T-cell (primary cell): ENCODE measurements around the gene ATP5F1E. TPM values are rescaled to one million over a fixed set of nuclear protein-coding genes. Genes with fewer than 3 reads are reported as not detected.

ENCODE experiments used
- ATAC-seq, 4 experiments: fragments of 200-7000 bp in 3 of 4; fragments of 150-1000 bp in 1 of 4; cut with Tn5 transposase; replicated peaks in 1 of 4; 1 replicate in 3 of 4; 2 replicates in 1 of 4; pipeline ENCODE4 v1.10.0; 2021; ENCODE audit warnings: moderate library complexity in 3 of 4, mild to moderate bottlenecking in 2 of 4, moderate number of reproducible peaks in 1 of 4
- CTCF ChIA-PET, 2 donors: fragments of 300-600 bp; sonication (Branson Sonifier 250); formaldehyde crosslinking; loops; one replicate each; lab custom pipeline; 2022; ENCODE audit warnings: antibody characterized with exemption in 2 of 2; lab: Charles Lee
- POLR2A ChIA-PET, 2 donors: fragments of 300-600 bp; sonication (Branson Sonifier 250); formaldehyde crosslinking; loops; one replicate each; lab custom pipeline; 2022; ENCODE audit warnings: antibody characterized with exemption in 2 of 2; lab: Charles Lee
- DNase-seq, 35 experiments: peaks; one replicate each; pipeline versions ENCODE4 v3.0.0 to v3.0.0-alpha.2; 2013 to 2023
- H3K27ac ChIP-seq: one replicate; pipeline ENCODE4 v1.5.1; 2013; ENCODE audit warnings: low read length
- H3K27me3 ChIP-seq, 2 experiments: replicated peaks in 1 of 2; 1 replicate in 1 of 2; 2 replicates in 1 of 2; pipeline versions ENCODE4 v1.6.1 to v1.7.0; 2013; ENCODE audit warnings: low read length in 1 of 2, mixed read lengths in 1 of 2; ENCODE audit not compliant: control insufficient read depth in 2 of 2, insufficient read depth in 2 of 2; ENCODE audit errors: extremely low read depth in 1 of 2
- H3K36me3 ChIP-seq, 2 donors: 1 replicate in 1 of 2; 2 replicates in 1 of 2; pipeline versions ENCODE4 v1.6.1 to v1.7.0; 2013; ENCODE audit warnings: low read length in 1 of 2; ENCODE audit not compliant: control insufficient read depth in 2 of 2, insufficient read depth in 1 of 2; ENCODE audit errors: extremely low read depth in 1 of 2
- H3K4me1 ChIP-seq, 2 experiments: 1 replicate in 1 of 2; 2 replicates in 1 of 2; pipeline versions ENCODE4 v1.6.1 to v1.7.0; 2013; ENCODE audit warnings: low read length in 2 of 2, mixed read lengths in 1 of 2; ENCODE audit not compliant: insufficient read depth in 2 of 2, control insufficient read depth in 1 of 2; ENCODE audit errors: extremely low read depth in 1 of 2
- H3K4me3 ChIP-seq, 2 donors: 1 replicate in 1 of 2; 2 replicates in 1 of 2; pipeline versions ENCODE4 v1.5.1 to v1.7.0; 2013; ENCODE audit warnings: mild to moderate bottlenecking in 2 of 2, low read length in 1 of 2, moderate library complexity in 1 of 2; ENCODE audit not compliant: control insufficient read depth in 1 of 2; ENCODE audit errors: extremely low read depth in 1 of 2
- H3K9me3 ChIP-seq: 2 replicates; pipeline ENCODE4 v1.7.0; 2013
- H3K27ac Mint-ChIP-seq, 2 donors: one replicate each; pipeline ENCODE4 v1.8.0; 2020 to 2021; ENCODE audit warnings: mild to moderate bottlenecking in 2 of 2, mixed read lengths in 2 of 2
- H3K27me3 Mint-ChIP-seq, 2 donors: one replicate each; pipeline ENCODE4 v1.8.0; 2021 to 2022; ENCODE audit warnings: mixed read lengths in 2 of 2
- H3K36me3 Mint-ChIP-seq: one replicate; pipeline ENCODE4 v1.8.0; 2021; ENCODE audit warnings: mixed read lengths
- H3K4me1 Mint-ChIP-seq, 3 donors: one replicate each; pipeline ENCODE4 v1.8.0; 2020 to 2022; ENCODE audit warnings: mixed read lengths in 3 of 3, mild to moderate bottlenecking in 1 of 3
- H3K4me3 Mint-ChIP-seq, 3 donors: one replicate each; pipeline ENCODE4 v1.8.0; 2020 to 2022; ENCODE audit warnings: mild to moderate bottlenecking in 3 of 3, mixed read lengths in 3 of 3, moderate library complexity in 3 of 3
- H3K9me3 Mint-ChIP-seq, 3 donors: one replicate each; pipeline ENCODE4 v1.8.0; 2020 to 2022; ENCODE audit warnings: mixed read lengths in 3 of 3
- WGBS: methylation state at CpG from one replicate; pipeline ENCODE4 v1.1.5; 2013; ENCODE audit warnings: missing lambda C conversion rate; ENCODE audit not compliant: insufficient coverage; 5-methylcytosine and 5-hydroxymethylcytosine counted together
- total RNA-seq, 35 experiments: library from RNA in 6 of 35; stranded (reverse) in 6 of 35; fragments of 120-200 nt in 1 of 35; gene quantifications; one replicate each; pipeline versions ENCODE4 v1.2.1 to v1.2.4 and lab custom pipeline; 2013 to 2026

The ATP5F1E gene
- total RNA-seq (100 to 1,000 TPM in 1 of 5 donors, 10 to 100 TPM in 4; 50.6 to 105 (median 62.4) TPM), total RNA-seq (lab: John Stamatoyannopoulos, UW) (132 to 268 (median 174) reads per million in 29 experiments)
- total RNA-seq (2013) = 75.8 TPM

- peaks cover 27 to 37% of the 10 kb centered on the region in 2 experiments for H3K4me1 ChIP-seq
- POLR2A ChIA-PET = interaction anchor here (0.6 to 2.2 kb wide), 11 partner anchors 10 to 339 kb away, joined by 3 to 31 read pairs (median 3); partner anchors contain the start of genes NPEPL1 (in 1 of the 2), PRELID3B (in 1 of the 2) and ZNF831 (in 1 of the 2)
- DNase-seq = peak; percentile 91 to 98 (median 96)
- H3K27me3 ChIP-seq = no peaks in the 10 kb centered on the region
- Mint-ChIP-seq H3K27ac (peak within 1 kb of the TSS; percentile 94 to 96), H3K9me3 (no peaks in the 10 kb centered on the region), H3K27me3 (no peaks in the 10 kb centered on the region), H3K4me3 (peak within 1 kb of the TSS; percentile 91 to 95 (median 94)), H3K36me3 (peaks cover 58% of the 10 kb centered on the region), H3K4me1 (peaks cover 54 to 59% (median 56%) of the 10 kb centered on the region in 3 donors)
- CTCF ChIA-PET = interaction anchor here (0.5 to 1.7 kb wide), 13 partner anchors 10 to 221 kb away, joined by 3 to 12 read pairs (median 3); partner anchors contain the start of gene PRELID3B (in 1 of the 2)
- peak within 1 kb of the TSS; percentile 78 to 88 for H3K4me3 ChIP-seq
- H3K9me3 ChIP-seq = no peaks in the 10 kb centered on the region
- H3K27ac ChIP-seq = peak within 1 kb of the TSS; percentile 78
- under 1% methylated on average over 86 of the region's 86 CpGs for WGBS
- H3K36me3 ChIP-seq = peaks cover 0 to 53% of the 10 kb centered on the region in 2 donors
- ATAC-seq = peak; percentile 95 to 99 (median 96)
Measured at GRCh38 chr20:59032023-59032712, at the start of gene ATP5F1E. ATP5F1E (minus strand) TSS chr20:59032335; CDS start chr20:59032251, 84 bp downstream.

- Histone ChIP-seq H3K9me3 (no peaks in the 10 kb centered on the region), H3K27me3 (peaks cover 0 to 21% of the 10 kb centered on the region in 2 experiments), H3K27ac (no peak overlapping the region), H3K4me1 (no peaks in the 10 kb centered on the region), H3K36me3 (no peaks in the 10 kb centered on the region), H3K4me3 (no peak overlapping the region)
- Mint-ChIP-seq H3K4me3 (no peak overlapping the region), H3K9me3 (no peaks in the 10 kb centered on the region), H3K27ac (peak overlapping the region in 1 of 2 donors; percentile 25), H3K36me3 (no peaks in the 10 kb centered on the region), H3K4me1 (peaks cover 0 to 1% (median 0%) of the 10 kb centered on the region in 3 donors), H3K27me3 (peaks cover 23 to 25% of the 10 kb centered on the region in 2 donors)
- ATAC-seq (no peak), DNase-seq (no peak)
- no CpG with 5 or more reads among the region's 3 CpGs for WGBS
- CTCF ChIA-PET = no interaction called here
- POLR2A ChIA-PET = no interaction called here
Measured at GRCh38 chr20:59081036-59081435, 48.9 kb upstream of the ATP5F1E start.

- Histone ChIP-seq H3K4me1 (no peaks in the 10 kb centered on the region), H3K9me3 (no peaks in the 10 kb centered on the region), H3K4me3 (no peak overlapping the region), H3K36me3 (no peaks in the 10 kb centered on the region), H3K27ac (no peak overlapping the region), H3K27me3 (peaks cover 0 to 20% of the 10 kb centered on the region in 2 experiments)
- no peak for ATAC-seq
- ChIA-PET POLR2A (no interaction called here), CTCF (no interaction called here)
- Mint-ChIP-seq H3K9me3 (no peaks in the 10 kb centered on the region), H3K4me3 (no peak overlapping the region), H3K27ac (no peak overlapping the region), H3K36me3 (no peaks in the 10 kb centered on the region), H3K4me1 (peaks cover 0 to 6% (median 4%) of the 10 kb centered on the region in 3 donors), H3K27me3 (peaks cover 29 to 37% of the 10 kb centered on the region in 2 donors)
- WGBS = 42% methylated on average over 3 of the region's 5 CpGs
- DNase-seq = no peak
Measured at GRCh38 chr20:59078231-59078630, 46.1 kb upstream of the ATP5F1E start.

GRCh38 chr20:59077705-59078104 is 45.6 kb upstream of the ATP5F1E start:
- H3K9me3 ChIP-seq = no peaks in the 10 kb centered on the region
- Mint-ChIP-seq H3K36me3 (no peaks in the 10 kb centered on the region), H3K9me3 (no peaks in the 10 kb centered on the region), H3K4me3 (no peak overlapping the region), H3K4me1 (peaks cover 0 to 6% (median 4%) of the 10 kb centered on the region in 3 donors), H3K27ac (no peak overlapping the region), H3K27me3 (peaks cover 29 to 40% of the 10 kb centered on the region in 2 donors)
- no peak for ATAC-seq
- H3K4me3 ChIP-seq = no peak overlapping the region
- WGBS = 50% methylated on average over 1 of the region's 1 CpG
- CTCF ChIA-PET = interaction anchor here in 1 of 2 donors (0.6 kb wide), 1 partner anchor 187 kb away, joined by 3 read pairs; no protein-coding TSS in a partner anchor
- POLR2A ChIA-PET = interaction anchor here in 1 of 2 donors (0.6 kb wide), 1 partner anchor 12 kb away, joined by 6 read pairs; no protein-coding TSS in a partner anchor
- DNase-seq = no peak
- H3K4me1 ChIP-seq = no peaks in the 10 kb centered on the region
- no peak overlapping the region for H3K27ac ChIP-seq
- H3K27me3 ChIP-seq = peaks cover 0 to 20% of the 10 kb centered on the region in 2 experiments
- H3K36me3 ChIP-seq = no peaks in the 10 kb centered on the region

- Histone ChIP-seq H3K4me1 (no peaks in the 10 kb centered on the region), H3K36me3 (no peaks in the 10 kb centered on the region), H3K27ac (no peak overlapping the region), H3K9me3 (no peaks in the 10 kb centered on the region), H3K27me3 (peaks cover 0 to 22% of the 10 kb centered on the region in 2 experiments), H3K4me3 (no peak overlapping the region)
- no peak for ATAC-seq
- no peak for DNase-seq
- ChIA-PET CTCF (interaction anchor here in 1 of 2 donors (0.7 kb wide), 1 partner anchor 208 kb away, joined by 5 read pairs; no protein-coding TSS in a partner anchor), POLR2A (interaction anchor here (0.6 kb wide), 2 partner anchors 99 to 168 kb away, joined by 3 to 7 read pairs; no protein-coding TSS in a partner anchor)
- Mint-ChIP-seq H3K4me3 (no peak overlapping the region), H3K36me3 (no peaks in the 10 kb centered on the region), H3K27ac (no peak overlapping the region), H3K4me1 (peaks cover 0 to 6% (median 4%) of the 10 kb centered on the region in 3 donors), H3K9me3 (no peaks in the 10 kb centered on the region), H3K27me3 (peaks cover 24 to 40% of the 10 kb centered on the region in 2 donors)
- WGBS = no CpG with 5 or more reads among the region's 4 CpGs
Measured at GRCh38 chr20:59075934-59076508, 43.9 kb upstream of the ATP5F1E start.

GRCh38 chr20:59074456-59074855 is 42.3 kb upstream of the ATP5F1E start:
- H3K27ac ChIP-seq = no peak overlapping the region
- no peaks in the 10 kb centered on the region for H3K4me1 ChIP-seq
- no peaks in the 10 kb centered on the region for H3K36me3 Mint-ChIP-seq
- DNase-seq = no peak
- H3K27ac Mint-ChIP-seq = no peak overlapping the region
- no peak for ATAC-seq
- 13% methylated on average over 1 of the region's 3 CpGs for WGBS
- H3K36me3 ChIP-seq = no peaks in the 10 kb centered on the region
- POLR2A ChIA-PET = no interaction called here
- peaks cover 0 to 6% (median 4%) of the 10 kb centered on the region in 3 donors for H3K4me1 Mint-ChIP-seq
- no peak overlapping the region for H3K4me3 ChIP-seq
- CTCF ChIA-PET = no interaction called here
- no peak overlapping the region for H3K4me3 Mint-ChIP-seq
- peaks cover 25 to 38% of the 10 kb centered on the region in 2 donors for H3K27me3 Mint-ChIP-seq
- no peaks in the 10 kb centered on the region for H3K9me3 ChIP-seq
- H3K27me3 ChIP-seq = peaks cover 0 to 22% of the 10 kb centered on the region in 2 experiments
- H3K9me3 Mint-ChIP-seq = no peaks in the 10 kb centered on the region
